HEK293 (cell line): Measurements from ENCODE around the gene ARL3.

Source experiments
- CTCF ChIP-seq: fragments of 450-650 bp; formaldehyde crosslinking; IDR thresholded peaks from 2 replicates; pipeline ENCODE4 v1.5.1; 2016; ENCODE audit warnings: missing biosample characterization, missing genetic modification characterization
- ZBTB21 ChIP-seq: fragments of 450-650 bp; formaldehyde crosslinking; IDR thresholded peaks from 2 replicates; pipeline ENCODE4 v1.5.1; 2017; ENCODE audit warnings: missing biosample characterization, missing genetic modification characterization
- ZNF114 ChIP-seq: fragments of 450-650 bp; formaldehyde crosslinking; IDR thresholded peaks from 2 replicates; pipeline ENCODE4 v1.5.0; 2017; ENCODE audit warnings: missing biosample characterization, missing genetic modification characterization
- ZNF18 ChIP-seq: fragments of 450-650 bp; formaldehyde crosslinking; IDR thresholded peaks from 2 replicates; pipeline ENCODE4 v1.5.1; 2016; ENCODE audit warnings: missing biosample characterization, missing genetic modification characterization

GRCh38 chr10:102675666-102676533 lies 38.3 kb downstream of the ARL3 start:
- TF ChIP-seq ZNF18 (no peak), ZNF114 (tag by site-specific recombination) (no peak), CTCF (tag by site-specific recombination) (no peak), ZBTB21 (no peak)
